Naive thymus-derived CD4-positive, alpha-beta T cell (primary cell): ENCODE results near the gene DSTN. TPM values are rescaled to one million over a fixed set of nuclear protein-coding genes. Genes with fewer than 3 reads are reported as not detected.

Source experiments
- ATAC-seq: fragments of 150-1000 bp; cut with Tn5 transposase; 2 replicates; pipeline ENCODE4 v1.10.0; 2021; ENCODE audit warnings: mild to moderate bottlenecking, moderate library complexity
- CTCF ChIA-PET: fragments of 350-600 bp; sonication (Branson Sonifier 250); formaldehyde crosslinking; loops from one replicate; lab custom pipeline; 2021; ENCODE audit warnings: antibody characterized with exemption; lab: Charles Lee
- POLR2A ChIA-PET: fragments of 350-600 bp; sonication (Branson Sonifier 250); formaldehyde crosslinking; loops from one replicate; lab custom pipeline; 2021; ENCODE audit warnings: antibody characterized with exemption, inconsistent platforms; lab: Charles Lee
- DNase-seq, 9 donors: peaks; one replicate each; pipeline versions ENCODE4 v3.0.0 to v3.0.0-alpha.2; 2020 to 2022; ENCODE audit warnings: mixed read lengths in 1 of 9
- H3K27ac ChIP-seq: one replicate; pipeline ENCODE4 v1.7.0; 2013; ENCODE audit warnings: mild to moderate bottlenecking, low read depth, low read length, moderate library complexity
- H3K27me3 ChIP-seq, 2 donors: one replicate each; pipeline ENCODE4 v1.7.0; 2013; ENCODE audit warnings: low read length in 2 of 2, mild to moderate bottlenecking in 2 of 2, moderate library complexity in 2 of 2; ENCODE audit not compliant: control insufficient read depth in 2 of 2, insufficient read depth in 2 of 2
- H3K36me3 ChIP-seq, 3 experiments: 1 replicate in 2 of 3; 2 replicates in 1 of 3; pipeline ENCODE4 v1.7.0; 2013; ENCODE audit warnings: low read length in 3 of 3, mild to moderate bottlenecking in 3 of 3, moderate library complexity in 1 of 3; ENCODE audit not compliant: insufficient read depth in 3 of 3, control insufficient read depth in 2 of 3
- H3K4me1 ChIP-seq, 2 donors: one replicate each; pipeline ENCODE4 v1.7.0; 2013; ENCODE audit warnings: low read length in 2 of 2, mild to moderate bottlenecking in 2 of 2, moderate library complexity in 1 of 2; ENCODE audit not compliant: control insufficient read depth in 2 of 2, insufficient read depth in 2 of 2
- H3K4me3 ChIP-seq: 2 replicates; pipeline ENCODE4 v1.7.0; 2013; ENCODE audit warnings: mild to moderate bottlenecking, low read length
- H3K9me3 ChIP-seq, 3 experiments: 1 replicate in 2 of 3; 2 replicates in 1 of 3; pipeline ENCODE4 v1.7.0; 2013; ENCODE audit warnings: low read length in 3 of 3; ENCODE audit not compliant: control insufficient read depth in 2 of 3
- H3K27ac Mint-ChIP-seq, 9 donors: one replicate each; pipeline ENCODE4 v1.8.0; 2020 to 2022; ENCODE audit warnings: mixed read lengths in 9 of 9, mild to moderate bottlenecking in 8 of 9, moderate library complexity in 5 of 9, inconsistent platforms in 2 of 9
- H3K27me3 Mint-ChIP-seq, 5 donors: one replicate each; pipeline ENCODE4 v1.8.0; 2021 to 2022; ENCODE audit warnings: mixed read lengths in 5 of 5, mild to moderate bottlenecking in 1 of 5
- H3K36me3 Mint-ChIP-seq, 5 donors: one replicate each; pipeline ENCODE4 v1.8.0; 2020 to 2022; ENCODE audit warnings: mixed read lengths in 5 of 5, mild to moderate bottlenecking in 3 of 5, inconsistent platforms in 1 of 5
- H3K4me1 Mint-ChIP-seq, 7 donors: one replicate each; pipeline ENCODE4 v1.8.0; 2020 to 2022; ENCODE audit warnings: mixed read lengths in 7 of 7, mild to moderate bottlenecking in 3 of 7, inconsistent platforms in 1 of 7
- H3K4me3 Mint-ChIP-seq, 10 donors: one replicate each; pipeline ENCODE4 v1.8.0; 2020 to 2022; ENCODE audit warnings: mild to moderate bottlenecking in 10 of 10, mixed read lengths in 10 of 10, moderate library complexity in 6 of 10, inconsistent platforms in 2 of 10
- H3K9me3 Mint-ChIP-seq, 11 donors: one replicate each; pipeline ENCODE4 v1.8.0; 2020 to 2022; ENCODE audit warnings: mixed read lengths in 11 of 11, mild to moderate bottlenecking in 4 of 11, inconsistent platforms in 1 of 11, moderate library complexity in 1 of 11
- intact Hi-C, 2 donors: fragments of 100-400 bp; cut with micrococcal nuclease; formaldehyde crosslinking; loops; one replicate each; pipeline ENCODE4 v1.15.1; 2023
- polyA plus RNA-seq, 2 donors: library from polyadenylated mRNA; unstranded; fragments of 300-500 nt; fragmentation: Illumina TruSeq; gene quantifications; one replicate each; pipeline ENCODE4 v1.2.3, GENCODE V29; 2021
- total RNA-seq, 6 experiments: library from RNA in 5 of 6; stranded (reverse) in 5 of 6; gene quantifications; 1 replicate in 5 of 6; 2 replicates in 1 of 6; pipeline ENCODE4 v1.2.3 and lab custom pipeline; 2021 to 2026

The DSTN gene
- total and polyA plus RNA-seq, 7 experiments from 2014 or later: 28.7 to 113 (median 38.7) TPM

- no peaks in the 10 kb centered on the region for H3K4me1 ChIP-seq
- intact Hi-C loops: no loop called here
- no peaks in the 10 kb centered on the region for H3K9me3 ChIP-seq
- H3K4me3 ChIP-seq: no peak overlapping the region
- ATAC-seq (no peak), DNase-seq (no peak)
- Mint-ChIP-seq H3K36me3 (no peaks in the 10 kb centered on the region), H3K4me1 (peaks cover 0 to 16% (median 0%) of the 10 kb centered on the region in 7 donors), H3K27ac (no peak overlapping the region), H3K27me3 (peaks cover 10 to 55% (median 25%) of the 10 kb centered on the region in 5 donors), H3K9me3 (no peaks in the 10 kb centered on the region), H3K4me3 (no peak overlapping the region)
- POLR2A ChIA-PET: interaction anchor here (0.7 kb wide), 1 partner anchor 384 kb away, joined by 3 read pairs; no protein-coding TSS in a partner anchor
- no peaks in the 10 kb centered on the region for H3K36me3 ChIP-seq
- H3K27ac ChIP-seq: no peak overlapping the region
- CTCF ChIA-PET: interaction anchor here (1.5 kb wide), 1 partner anchor 28 kb away, joined by 4 read pairs; no protein-coding TSS in a partner anchor
- H3K27me3 ChIP-seq: no peaks in the 10 kb centered on the region
Observed at GRCh38 chr20:17542481-17542880, 27.4 kb upstream of the DSTN start.

GRCh38 chr20:17542993-17543412 lies 26.9 kb upstream of the DSTN start:
- Histone ChIP-seq H3K27ac (no peak overlapping the region), H3K36me3 (no peaks in the 10 kb centered on the region), H3K4me3 (no peak overlapping the region), H3K9me3 (no peaks in the 10 kb centered on the region), H3K4me1 (no peaks in the 10 kb centered on the region), H3K27me3 (no peaks in the 10 kb centered on the region)
- POLR2A ChIA-PET: interaction anchor here (0.7 kb wide), 1 partner anchor 384 kb away, joined by 3 read pairs; no protein-coding TSS in a partner anchor
- peaks cover 0 to 10% (median 0%) of the 10 kb centered on the region in 7 donors for H3K4me1 Mint-ChIP-seq
- DNase-seq (no peak), ATAC-seq (no peak)
- no peaks in the 10 kb centered on the region for H3K9me3 Mint-ChIP-seq
- no peaks in the 10 kb centered on the region for H3K36me3 Mint-ChIP-seq
- no peak overlapping the region for H3K27ac Mint-ChIP-seq
- H3K27me3 Mint-ChIP-seq: peaks cover 10 to 52% (median 20%) of the 10 kb centered on the region in 5 donors
- CTCF ChIA-PET: interaction anchor here (0.7 to 1.5 kb wide), 2 partner anchors 27 to 70 kb away, joined by 3 to 4 read pairs; no protein-coding TSS in a partner anchor
- intact Hi-C loops: no loop called here
- no peak overlapping the region for H3K4me3 Mint-ChIP-seq

GRCh38 chr20:17543531-17544131 lies 26.2 kb upstream of the DSTN start:
- H3K27ac Mint-ChIP-seq: no peak overlapping the region
- POLR2A ChIA-PET: no interaction called here
- ATAC-seq (no peak), DNase-seq (no peak)
- Histone ChIP-seq H3K36me3 (no peaks in the 10 kb centered on the region), H3K4me1 (no peaks in the 10 kb centered on the region), H3K9me3 (no peaks in the 10 kb centered on the region), H3K27ac (no peak overlapping the region), H3K27me3 (no peaks in the 10 kb centered on the region), H3K4me3 (no peak overlapping the region)
- no peak overlapping the region for H3K4me3 Mint-ChIP-seq
- CTCF ChIA-PET: interaction anchor here (0.7 kb wide), 1 partner anchor 70 kb away, joined by 3 read pairs; no protein-coding TSS in a partner anchor
- H3K9me3 Mint-ChIP-seq: no peaks in the 10 kb centered on the region
- H3K4me1 Mint-ChIP-seq: peaks cover 0 to 7% (median 0%) of the 10 kb centered on the region in 7 donors
- H3K36me3 Mint-ChIP-seq: no peaks in the 10 kb centered on the region
- intact Hi-C loops: no loop called here
- H3K27me3 Mint-ChIP-seq: peaks cover 8 to 54% (median 19%) of the 10 kb centered on the region in 5 donors

- DNase-seq (no peak), ATAC-seq (no peak)
- H3K36me3 Mint-ChIP-seq: no peaks in the 10 kb centered on the region
- peaks cover 9 to 61% (median 15%) of the 10 kb centered on the region in 5 donors for H3K27me3 Mint-ChIP-seq
- ChIA-PET CTCF (no interaction called here), POLR2A (no interaction called here)
- no peak overlapping the region for H3K4me3 ChIP-seq
- no peak overlapping the region for H3K27ac Mint-ChIP-seq
- no peaks in the 10 kb centered on the region for H3K4me1 ChIP-seq
- no peaks in the 10 kb centered on the region for H3K27me3 ChIP-seq
- no peaks in the 10 kb centered on the region for H3K36me3 ChIP-seq
- no peak overlapping the region for H3K4me3 Mint-ChIP-seq
- H3K9me3 ChIP-seq: no peaks in the 10 kb centered on the region
- H3K9me3 Mint-ChIP-seq: no peaks in the 10 kb centered on the region
- intact Hi-C loops: no loop called here
- H3K27ac ChIP-seq: no peak overlapping the region
- peaks cover 0 to 3% (median 0%) of the 10 kb centered on the region in 7 donors for H3K4me1 Mint-ChIP-seq
Observed at GRCh38 chr20:17545127-17545526, 24.7 kb upstream of the DSTN start.

GRCh38 chr20:17549131-17549530 lies 20.7 kb upstream of the DSTN start:
- H3K9me3 ChIP-seq: no peaks in the 10 kb centered on the region
- Mint-ChIP-seq H3K36me3 (no peaks in the 10 kb centered on the region), H3K9me3 (no peaks in the 10 kb centered on the region), H3K27me3 (peaks cover 4 to 32% (median 8%) of the 10 kb centered on the region in 5 donors), H3K4me1 (no peaks in the 10 kb centered on the region), H3K4me3 (no peak overlapping the region), H3K27ac (no peak overlapping the region)
- no peaks in the 10 kb centered on the region for H3K27me3 ChIP-seq
- no peak overlapping the region for H3K4me3 ChIP-seq
- ChIA-PET POLR2A (no interaction called here), CTCF (no interaction called here)
- no peaks in the 10 kb centered on the region for H3K36me3 ChIP-seq
- intact Hi-C loops: no loop called here
- no peak for DNase-seq
- H3K4me1 ChIP-seq: no peaks in the 10 kb centered on the region
- no peak for ATAC-seq
- no peak overlapping the region for H3K27ac ChIP-seq

GRCh38 chr20:17555106-17555505 lies 14.8 kb upstream of the DSTN start:
- no peaks in the 10 kb centered on the region for H3K36me3 Mint-ChIP-seq
- ChIA-PET POLR2A (no interaction called here), CTCF (no interaction called here)
- ATAC-seq: no peak
- intact Hi-C loops: no loop called here
- no peak overlapping the region for H3K27ac Mint-ChIP-seq
- H3K27me3 Mint-ChIP-seq: no peaks in the 10 kb centered on the region
- peaks cover 0 to 14% (median 0%) of the 10 kb centered on the region in 7 donors for H3K4me1 Mint-ChIP-seq
- Histone ChIP-seq H3K9me3 (no peaks in the 10 kb centered on the region), H3K4me3 (no peak overlapping the region), H3K27me3 (no peaks in the 10 kb centered on the region), H3K36me3 (no peaks in the 10 kb centered on the region), H3K27ac (no peak overlapping the region), H3K4me1 (no peaks in the 10 kb centered on the region)
- H3K9me3 Mint-ChIP-seq: no peaks in the 10 kb centered on the region
- no peak for DNase-seq
- H3K4me3 Mint-ChIP-seq: no peak overlapping the region
